GM12872 (cell line): Measurements from ENCODE around the gene BAK1.

ENCODE experiments used
- TF ChIP-seq, protein P1 (sequence below): IDR thresholded peaks from 3 replicates; pipeline ENCODE4 v1.5.1; 2011; ENCODE audit warnings: low read depth, mild to moderate bottlenecking, low read length, moderate library complexity; ENCODE audit not compliant: insufficient read depth

The BAK1 gene

DNA sequence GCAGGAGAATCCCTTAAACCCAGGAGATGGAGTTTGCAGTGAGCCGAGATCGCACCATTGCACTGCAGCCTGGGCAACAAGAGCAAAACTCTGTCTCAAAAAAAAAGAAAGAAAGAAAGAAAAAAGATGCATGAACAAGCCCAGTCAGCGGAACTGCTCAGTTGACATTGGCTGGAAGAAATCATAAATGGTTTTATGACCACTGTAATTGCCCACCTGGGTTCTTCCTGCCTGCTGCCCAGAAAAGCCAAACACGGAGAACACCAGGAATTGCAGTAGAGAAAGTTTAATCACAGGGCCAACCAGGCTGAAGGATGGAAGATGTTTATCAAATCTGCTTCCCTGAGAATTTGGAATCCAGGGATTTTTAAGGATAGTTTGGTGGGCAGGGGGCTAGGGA lies 22.7 kb downstream of the BAK1 start:
- TF ChIP-seq, protein P1, sequence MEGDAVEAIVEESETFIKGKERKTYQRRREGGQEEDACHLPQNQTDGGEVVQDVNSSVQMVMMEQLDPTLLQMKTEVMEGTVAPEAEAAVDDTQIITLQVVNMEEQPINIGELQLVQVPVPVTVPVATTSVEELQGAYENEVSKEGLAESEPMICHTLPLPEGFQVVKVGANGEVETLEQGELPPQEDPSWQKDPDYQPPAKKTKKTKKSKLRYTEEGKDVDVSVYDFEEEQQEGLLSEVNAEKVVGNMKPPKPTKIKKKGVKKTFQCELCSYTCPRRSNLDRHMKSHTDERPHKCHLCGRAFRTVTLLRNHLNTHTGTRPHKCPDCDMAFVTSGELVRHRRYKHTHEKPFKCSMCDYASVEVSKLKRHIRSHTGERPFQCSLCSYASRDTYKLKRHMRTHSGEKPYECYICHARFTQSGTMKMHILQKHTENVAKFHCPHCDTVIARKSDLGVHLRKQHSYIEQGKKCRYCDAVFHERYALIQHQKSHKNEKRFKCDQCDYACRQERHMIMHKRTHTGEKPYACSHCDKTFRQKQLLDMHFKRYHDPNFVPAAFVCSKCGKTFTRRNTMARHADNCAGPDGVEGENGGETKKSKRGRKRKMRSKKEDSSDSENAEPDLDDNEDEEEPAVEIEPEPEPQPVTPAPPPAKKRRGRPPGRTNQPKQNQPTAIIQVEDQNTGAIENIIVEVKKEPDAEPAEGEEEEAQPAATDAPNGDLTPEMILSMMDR: no peak

GRCh38 chr6:33552252-33552651 lies 27.8 kb downstream of the BAK1 start:
- TF ChIP-seq, protein P1: no peak

GRCh38 chr6:33551538-33551937 lies 28.5 kb downstream of the BAK1 start:
- TF ChIP-seq, protein P1: no peak

GRCh38 chr6:33549896-33550295 lies 30.2 kb downstream of the BAK1 start:
- TF ChIP-seq, protein P1: no peak

DNA sequence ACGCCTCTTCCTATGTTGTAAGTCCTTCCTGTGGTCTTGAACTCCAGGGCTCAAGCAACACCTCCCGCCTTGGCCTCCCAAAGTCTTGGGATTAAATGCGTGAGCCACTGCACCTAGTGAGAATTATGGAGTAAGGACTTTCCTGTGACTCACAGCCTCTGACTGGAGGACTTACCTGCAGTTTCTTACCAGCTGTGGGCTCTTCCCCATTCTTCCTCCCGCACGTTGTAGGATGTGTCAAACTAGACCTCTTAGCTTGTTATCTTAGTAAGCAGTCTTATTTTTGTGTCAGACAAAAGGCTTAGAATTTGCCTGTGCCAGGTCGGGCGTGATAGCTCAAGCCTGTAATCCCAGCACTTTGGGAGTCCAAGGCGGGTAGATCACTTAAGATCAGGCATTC lies 30.9 kb downstream of the BAK1 start:
- TF ChIP-seq, protein P1: no peak

DNA sequence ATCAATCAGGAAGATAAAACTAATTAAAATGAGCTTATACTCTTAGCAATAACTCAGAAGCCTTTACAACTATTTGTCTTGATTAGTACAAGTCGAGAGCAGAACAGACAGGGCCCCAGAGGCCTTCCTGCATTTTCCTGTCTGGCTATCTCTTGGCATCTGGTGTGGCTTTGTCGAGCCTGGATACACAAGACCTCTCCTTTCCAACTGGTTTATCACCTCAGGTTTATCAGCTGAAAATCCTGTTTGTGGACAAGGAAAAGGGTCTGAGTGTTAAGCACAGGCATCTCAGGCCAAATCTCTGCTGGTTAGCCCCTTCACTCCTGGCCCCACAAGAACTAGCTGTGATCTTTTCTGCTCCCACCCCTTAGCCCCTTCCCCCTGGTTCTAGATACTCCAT lies 32.6 kb downstream of the BAK1 start:
- TF ChIP-seq, protein P1: no peak

DNA sequence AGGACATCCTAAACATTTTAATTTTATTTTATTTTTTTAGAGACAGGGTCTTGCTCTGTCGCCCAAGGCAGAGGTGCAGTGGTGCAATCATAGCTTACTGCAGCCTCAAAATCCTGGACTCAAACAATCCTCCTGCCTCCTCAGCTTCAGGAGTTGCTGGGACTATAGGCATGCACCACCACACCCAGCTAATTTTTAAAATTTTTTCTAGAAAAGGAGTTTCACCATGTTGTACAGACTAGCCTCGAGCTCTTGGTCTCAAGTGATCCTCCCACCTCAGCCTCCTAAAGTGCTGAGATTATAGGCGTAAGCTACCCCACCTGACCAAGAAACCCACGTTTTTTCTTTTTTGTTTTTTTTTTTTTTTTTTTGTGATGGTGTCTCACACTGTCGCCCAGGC lies 33.3 kb downstream of the BAK1 start:
- TF ChIP-seq, protein P1: no peak

- TF ChIP-seq, protein P1: no peak
Observed at GRCh38 chr6:33543116-33543515, 37.0 kb downstream of the BAK1 start.
